Peyer's patch (tissue), 4 donors: ENCODE data around the gene UBE2D1.
A peak's percentile ranks its signal among the peaks of the same experiment; 100 is the strongest.

ENCODE experiments used
- POLR2A ChIP-seq, 2 donors: fragments of 450-650 bp; IDR thresholded peaks; one replicate each; pipeline ENCODE4 v1.5.1; 2017; ENCODE audit warnings: antibody characterized with exemption in 2 of 2, mild to moderate bottlenecking in 2 of 2, moderate library complexity in 2 of 2
- TF ChIP-seq, protein P1 (sequence below), 6 experiments: fragments of 450-650 bp in 4 of 6; fragments of 200-600 bp in 2 of 6; sonication (generic) in 1 of 6; IDR thresholded peaks; one replicate each; pipeline ENCODE4 v1.5.1; 2017 to 2019; ENCODE audit warnings: antibody characterized with exemption in 6 of 6, mild to moderate bottlenecking in 3 of 6, moderate library complexity in 1 of 6

DNA sequence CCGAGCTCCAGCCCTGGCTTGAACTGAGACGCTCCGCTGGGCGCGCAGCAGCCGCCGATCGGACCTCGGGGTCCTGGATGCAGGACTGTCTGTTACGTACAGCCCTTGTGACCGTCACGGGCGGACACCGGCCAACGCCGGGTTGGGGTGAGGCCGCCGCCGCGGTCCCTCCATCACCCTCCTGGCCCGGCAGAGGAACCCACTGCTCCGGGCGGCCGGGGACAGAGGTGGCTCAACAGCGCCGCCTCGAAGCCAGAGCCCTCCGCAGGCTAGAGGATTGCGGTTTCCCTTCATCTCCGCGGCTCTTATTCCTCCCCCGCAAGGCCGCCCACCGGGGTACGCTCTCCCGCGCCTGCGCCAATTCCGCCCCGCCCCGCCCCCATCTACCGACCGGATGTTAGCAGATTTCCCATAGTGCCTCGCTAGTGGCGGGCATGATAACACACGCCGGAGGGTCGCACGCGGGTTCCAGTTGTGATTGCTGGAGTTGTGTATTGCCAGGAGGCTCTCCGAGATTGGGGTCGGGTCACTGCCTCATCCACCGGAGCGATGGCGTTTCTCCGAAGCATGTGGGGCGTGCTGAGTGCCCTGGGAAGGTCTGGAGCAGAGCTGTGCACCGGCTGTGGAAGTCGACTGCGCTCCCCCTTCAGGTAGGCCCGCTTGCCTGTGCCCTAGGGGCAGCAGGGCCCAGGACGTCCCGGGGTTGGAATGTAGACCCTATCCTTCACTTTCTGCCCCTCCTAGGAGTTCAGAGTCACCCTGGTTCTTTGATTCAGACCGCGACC, 50.4 kb downstream of the UBE2D1 start, which contains the start of gene TFAM:
- TF ChIP-seq, protein P1, sequence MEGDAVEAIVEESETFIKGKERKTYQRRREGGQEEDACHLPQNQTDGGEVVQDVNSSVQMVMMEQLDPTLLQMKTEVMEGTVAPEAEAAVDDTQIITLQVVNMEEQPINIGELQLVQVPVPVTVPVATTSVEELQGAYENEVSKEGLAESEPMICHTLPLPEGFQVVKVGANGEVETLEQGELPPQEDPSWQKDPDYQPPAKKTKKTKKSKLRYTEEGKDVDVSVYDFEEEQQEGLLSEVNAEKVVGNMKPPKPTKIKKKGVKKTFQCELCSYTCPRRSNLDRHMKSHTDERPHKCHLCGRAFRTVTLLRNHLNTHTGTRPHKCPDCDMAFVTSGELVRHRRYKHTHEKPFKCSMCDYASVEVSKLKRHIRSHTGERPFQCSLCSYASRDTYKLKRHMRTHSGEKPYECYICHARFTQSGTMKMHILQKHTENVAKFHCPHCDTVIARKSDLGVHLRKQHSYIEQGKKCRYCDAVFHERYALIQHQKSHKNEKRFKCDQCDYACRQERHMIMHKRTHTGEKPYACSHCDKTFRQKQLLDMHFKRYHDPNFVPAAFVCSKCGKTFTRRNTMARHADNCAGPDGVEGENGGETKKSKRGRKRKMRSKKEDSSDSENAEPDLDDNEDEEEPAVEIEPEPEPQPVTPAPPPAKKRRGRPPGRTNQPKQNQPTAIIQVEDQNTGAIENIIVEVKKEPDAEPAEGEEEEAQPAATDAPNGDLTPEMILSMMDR (IDR thresholded peaks at IDR 0.05), result peak in 5 of 6 experiments; percentile 31 to 55 (median 36)
- TF ChIP-seq POLR2A (IDR thresholded peaks at IDR 0.05), result peak; percentile 63 to 78
